RCC 7860 (cell line): ENCODE results near the gene KTN1.

Experiments
- DNase-seq: peaks from one replicate; pipeline ENCODE4 v3.0.0-alpha.2; 2015; ENCODE audit warnings: low spot score
- FAIRE-seq: peaks from 2 replicates; lab custom pipeline; 2012; peaks lifted over from hg19 to GRCh38; lab: Jason Lieb, UNC

Gene KTN1, protein sequence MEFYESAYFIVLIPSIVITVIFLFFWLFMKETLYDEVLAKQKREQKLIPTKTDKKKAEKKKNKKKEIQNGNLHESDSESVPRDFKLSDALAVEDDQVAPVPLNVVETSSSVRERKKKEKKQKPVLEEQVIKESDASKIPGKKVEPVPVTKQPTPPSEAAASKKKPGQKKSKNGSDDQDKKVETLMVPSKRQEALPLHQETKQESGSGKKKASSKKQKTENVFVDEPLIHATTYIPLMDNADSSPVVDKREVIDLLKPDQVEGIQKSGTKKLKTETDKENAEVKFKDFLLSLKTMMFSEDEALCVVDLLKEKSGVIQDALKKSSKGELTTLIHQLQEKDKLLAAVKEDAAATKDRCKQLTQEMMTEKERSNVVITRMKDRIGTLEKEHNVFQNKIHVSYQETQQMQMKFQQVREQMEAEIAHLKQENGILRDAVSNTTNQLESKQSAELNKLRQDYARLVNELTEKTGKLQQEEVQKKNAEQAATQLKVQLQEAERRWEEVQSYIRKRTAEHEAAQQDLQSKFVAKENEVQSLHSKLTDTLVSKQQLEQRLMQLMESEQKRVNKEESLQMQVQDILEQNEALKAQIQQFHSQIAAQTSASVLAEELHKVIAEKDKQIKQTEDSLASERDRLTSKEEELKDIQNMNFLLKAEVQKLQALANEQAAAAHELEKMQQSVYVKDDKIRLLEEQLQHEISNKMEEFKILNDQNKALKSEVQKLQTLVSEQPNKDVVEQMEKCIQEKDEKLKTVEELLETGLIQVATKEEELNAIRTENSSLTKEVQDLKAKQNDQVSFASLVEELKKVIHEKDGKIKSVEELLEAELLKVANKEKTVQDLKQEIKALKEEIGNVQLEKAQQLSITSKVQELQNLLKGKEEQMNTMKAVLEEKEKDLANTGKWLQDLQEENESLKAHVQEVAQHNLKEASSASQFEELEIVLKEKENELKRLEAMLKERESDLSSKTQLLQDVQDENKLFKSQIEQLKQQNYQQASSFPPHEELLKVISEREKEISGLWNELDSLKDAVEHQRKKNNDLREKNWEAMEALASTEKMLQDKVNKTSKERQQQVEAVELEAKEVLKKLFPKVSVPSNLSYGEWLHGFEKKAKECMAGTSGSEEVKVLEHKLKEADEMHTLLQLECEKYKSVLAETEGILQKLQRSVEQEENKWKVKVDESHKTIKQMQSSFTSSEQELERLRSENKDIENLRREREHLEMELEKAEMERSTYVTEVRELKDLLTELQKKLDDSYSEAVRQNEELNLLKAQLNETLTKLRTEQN (N-terminal part only)

DNA sequence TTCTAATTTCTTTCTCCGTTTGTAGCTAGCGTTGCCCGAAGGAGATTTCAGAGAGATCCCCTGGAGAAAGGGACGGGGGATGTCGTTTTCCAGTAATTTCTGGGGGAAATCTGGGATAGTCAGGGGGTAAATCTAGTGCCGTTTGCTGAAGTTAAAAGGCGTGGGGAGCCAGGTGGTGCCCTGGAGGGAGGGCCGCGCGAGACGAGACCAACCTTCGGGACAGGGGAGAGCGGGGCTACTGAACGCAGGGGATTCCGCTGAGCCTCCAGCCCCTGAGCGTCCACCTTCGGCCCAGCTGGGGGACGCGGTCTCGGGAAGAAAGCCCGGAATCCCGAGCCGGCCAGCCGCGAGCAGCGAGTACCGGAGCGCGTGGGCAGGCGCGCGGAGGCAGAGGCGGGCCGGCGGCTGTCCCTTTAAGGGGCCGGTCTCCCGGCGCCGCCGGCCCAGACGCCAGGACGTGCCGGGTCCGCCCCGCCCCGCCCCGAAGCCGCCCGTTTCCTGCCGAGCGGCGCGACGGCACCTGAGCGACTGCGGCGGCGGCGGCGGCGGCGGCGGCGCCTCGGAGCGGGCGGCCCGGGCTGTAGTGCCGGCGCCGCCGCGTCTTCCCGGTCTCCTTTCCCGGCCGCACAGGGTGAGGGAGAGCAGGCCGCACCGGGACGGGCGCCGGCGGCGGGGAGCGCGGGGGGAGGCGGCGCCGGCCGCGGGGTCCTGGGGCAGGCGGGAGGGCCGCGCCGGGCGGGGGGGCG, at the start of gene KTN1:
KTN1 (plus strand) TSS at position 484 of the 746 bp plus-strand sequence. CDS start 31,842 bp downstream, outside the sequence.
- FAIRE-seq (no peak), DNase-seq (peak; percentile 35)

DNA sequence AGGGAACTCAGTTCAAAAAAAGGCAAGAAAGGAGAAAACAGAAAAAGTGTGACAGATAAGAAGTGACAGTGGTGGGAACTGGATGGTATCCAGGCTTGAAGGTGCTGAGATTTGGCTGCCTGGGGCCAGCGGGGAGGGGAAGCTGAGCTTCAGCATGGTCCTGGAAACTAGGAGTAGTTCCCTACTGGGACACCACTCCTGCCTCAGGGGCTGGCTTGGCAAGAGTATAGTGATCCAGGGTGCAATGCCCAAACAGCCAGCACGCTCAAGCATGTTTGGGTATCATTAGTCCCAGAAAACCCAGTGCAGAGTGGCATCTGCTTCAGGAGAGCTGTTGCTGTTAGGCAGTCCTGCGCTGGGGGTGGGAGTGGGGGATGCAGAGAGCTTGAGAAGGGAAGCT, 49.5 kb upstream of the KTN1 start:
- DNase-seq, result no peak
- no peak for FAIRE-seq

DNA sequence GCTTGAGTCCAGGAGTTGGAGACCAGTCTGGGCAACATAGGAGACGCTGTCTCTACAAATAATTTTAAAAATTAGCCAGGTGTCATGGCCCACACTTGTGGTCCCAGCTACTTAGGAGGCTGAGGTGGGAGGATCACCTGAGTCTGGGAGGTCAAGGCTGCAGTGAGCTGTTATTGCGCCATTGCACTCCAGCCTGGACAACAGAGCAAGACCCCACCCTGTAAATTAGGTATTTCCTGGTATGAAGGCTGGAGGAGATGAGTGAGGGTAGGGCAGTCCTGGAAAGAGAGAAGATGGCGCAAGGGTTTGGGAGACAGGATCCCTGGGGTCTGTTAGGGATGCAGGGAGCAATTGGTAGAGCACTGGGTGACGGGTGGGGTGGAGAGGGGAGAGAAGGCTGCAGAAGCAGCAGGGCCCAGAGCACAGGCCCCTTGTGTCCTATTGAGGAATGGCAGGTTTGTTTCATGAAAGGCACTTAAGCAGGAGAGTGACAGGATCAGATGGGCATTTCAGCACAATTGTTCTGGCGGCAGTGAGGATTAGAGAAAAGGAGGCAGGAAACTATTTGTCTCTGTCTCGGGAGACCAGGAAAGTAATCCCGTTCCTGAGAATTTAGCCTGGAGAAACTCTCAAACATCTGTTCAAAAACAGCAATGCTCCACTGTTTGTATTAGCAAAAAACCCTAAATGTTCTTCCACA, 47.2 kb upstream of the KTN1 start:
- FAIRE-seq (no peak), DNase-seq (no peak)

DNA sequence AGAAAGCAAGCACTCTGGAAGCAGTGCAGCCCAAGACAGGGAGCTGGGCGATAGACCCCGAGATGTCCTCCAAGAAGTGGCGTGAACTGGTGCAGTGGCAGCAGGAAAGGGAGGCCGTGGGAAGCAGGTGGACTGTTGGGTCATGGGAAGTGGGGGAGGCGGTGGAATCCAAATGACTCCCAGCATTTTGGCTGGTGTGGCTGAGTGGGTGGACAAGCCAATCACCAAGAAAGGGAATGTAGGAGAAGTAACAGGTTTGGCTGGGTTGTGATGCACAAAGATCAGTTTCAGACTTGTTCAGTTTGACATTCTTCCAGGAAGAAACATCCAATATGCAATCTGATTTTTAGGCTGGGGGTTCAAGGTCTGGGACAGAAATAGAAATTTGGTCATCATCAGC, 46.0 kb upstream of the KTN1 start:
- FAIRE-seq (no peak), DNase-seq (no peak)

DNA sequence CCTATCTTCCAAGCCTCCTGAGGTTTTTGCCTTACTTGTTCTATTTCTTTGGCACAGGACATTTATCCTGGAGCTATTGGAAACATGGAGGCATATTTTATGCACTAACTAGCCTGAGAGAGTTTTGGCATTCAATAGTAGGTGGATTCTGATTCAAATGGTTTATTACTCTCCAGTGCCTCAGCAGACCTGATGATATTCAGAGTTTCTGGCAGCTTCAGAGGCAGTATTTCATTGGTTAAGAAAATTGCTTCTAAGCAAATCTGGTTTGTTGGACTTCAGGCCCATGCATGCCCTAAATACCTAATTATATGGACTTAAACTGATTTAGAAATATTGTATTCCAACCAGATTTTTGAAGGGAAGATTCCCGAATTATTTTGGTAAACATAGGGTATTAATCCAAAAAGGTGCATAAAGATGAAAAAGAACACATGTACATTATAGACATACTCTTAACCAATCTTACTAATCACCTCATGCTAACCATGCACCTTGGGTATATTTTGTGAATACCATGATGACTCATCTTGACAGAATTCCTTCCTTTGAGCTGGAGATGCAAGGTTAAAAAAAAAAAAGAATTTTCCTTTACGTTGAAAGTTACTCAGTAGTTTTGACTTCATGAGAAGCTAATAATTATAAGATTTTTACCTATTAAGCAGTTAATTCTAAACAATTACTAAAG, 44.3 kb upstream of the KTN1 start:
- peak; percentile 10 for FAIRE-seq
- DNase-seq, result peak; percentile 8

DNA sequence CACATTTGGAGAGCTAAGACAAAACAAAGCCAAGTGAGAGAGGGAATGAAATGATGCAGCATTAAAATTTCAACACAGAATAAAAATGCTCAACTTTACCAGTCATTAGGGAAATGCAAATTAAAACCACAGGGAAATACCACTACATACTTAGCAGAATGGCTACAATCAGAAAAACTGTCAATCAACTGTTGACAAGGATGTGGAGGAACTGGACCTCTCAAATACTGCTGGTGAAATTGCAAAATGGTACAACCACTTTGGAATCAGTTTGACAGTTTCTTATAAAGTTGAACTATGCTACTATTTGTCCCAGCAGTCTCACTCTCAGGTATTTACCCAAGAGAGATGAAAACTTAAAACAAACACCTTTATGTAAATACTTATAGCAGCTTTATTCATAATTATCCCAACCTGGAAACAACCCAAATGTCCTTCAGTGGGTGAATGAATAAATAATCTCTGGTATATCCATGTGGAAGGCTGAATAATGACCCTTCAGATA, 43.8 kb upstream of the KTN1 start:
- DNase-seq (no peak), FAIRE-seq (no peak)

DNA sequence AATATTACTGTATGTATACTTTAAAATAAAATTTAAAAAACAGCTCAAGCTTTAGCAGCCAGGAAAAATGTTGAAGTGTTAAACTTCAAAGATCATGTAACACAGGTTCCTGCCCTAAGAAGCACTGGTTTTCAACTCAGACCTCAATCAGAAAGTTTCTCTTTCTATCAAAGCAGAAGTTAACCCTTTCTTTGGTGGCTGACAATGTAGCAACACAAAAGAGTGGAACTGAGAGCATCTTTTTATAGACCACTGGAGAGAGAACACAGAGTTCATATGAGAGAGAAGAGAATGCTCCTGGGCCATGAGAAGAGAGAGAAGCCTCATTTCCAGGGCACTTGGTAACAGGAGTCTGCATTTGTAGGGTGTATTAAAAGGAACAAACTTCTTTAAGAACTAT, 42.2 kb upstream of the KTN1 start:
- no peak for FAIRE-seq
- no peak for DNase-seq

DNA sequence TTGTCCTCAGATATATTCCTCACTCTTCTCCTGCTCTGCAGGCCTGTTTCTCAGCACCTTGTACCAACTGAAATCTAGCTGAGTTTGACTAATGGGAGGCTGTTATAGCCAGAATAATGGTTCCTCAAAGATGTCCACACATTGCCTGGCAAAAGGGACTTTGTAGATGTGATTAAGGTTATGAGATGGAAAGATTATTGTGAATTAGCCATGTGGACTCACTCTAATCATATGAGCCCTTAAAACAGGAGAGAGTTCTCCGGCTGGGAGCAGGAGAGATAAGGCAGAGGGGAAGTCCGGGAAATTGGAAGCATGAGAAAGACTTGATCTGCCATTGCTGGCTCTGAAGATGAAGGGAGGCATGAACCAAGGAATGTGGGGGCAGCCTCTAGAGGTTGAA, 40.0 kb upstream of the KTN1 start:
- no peak for FAIRE-seq
- no peak for DNase-seq

DNA sequence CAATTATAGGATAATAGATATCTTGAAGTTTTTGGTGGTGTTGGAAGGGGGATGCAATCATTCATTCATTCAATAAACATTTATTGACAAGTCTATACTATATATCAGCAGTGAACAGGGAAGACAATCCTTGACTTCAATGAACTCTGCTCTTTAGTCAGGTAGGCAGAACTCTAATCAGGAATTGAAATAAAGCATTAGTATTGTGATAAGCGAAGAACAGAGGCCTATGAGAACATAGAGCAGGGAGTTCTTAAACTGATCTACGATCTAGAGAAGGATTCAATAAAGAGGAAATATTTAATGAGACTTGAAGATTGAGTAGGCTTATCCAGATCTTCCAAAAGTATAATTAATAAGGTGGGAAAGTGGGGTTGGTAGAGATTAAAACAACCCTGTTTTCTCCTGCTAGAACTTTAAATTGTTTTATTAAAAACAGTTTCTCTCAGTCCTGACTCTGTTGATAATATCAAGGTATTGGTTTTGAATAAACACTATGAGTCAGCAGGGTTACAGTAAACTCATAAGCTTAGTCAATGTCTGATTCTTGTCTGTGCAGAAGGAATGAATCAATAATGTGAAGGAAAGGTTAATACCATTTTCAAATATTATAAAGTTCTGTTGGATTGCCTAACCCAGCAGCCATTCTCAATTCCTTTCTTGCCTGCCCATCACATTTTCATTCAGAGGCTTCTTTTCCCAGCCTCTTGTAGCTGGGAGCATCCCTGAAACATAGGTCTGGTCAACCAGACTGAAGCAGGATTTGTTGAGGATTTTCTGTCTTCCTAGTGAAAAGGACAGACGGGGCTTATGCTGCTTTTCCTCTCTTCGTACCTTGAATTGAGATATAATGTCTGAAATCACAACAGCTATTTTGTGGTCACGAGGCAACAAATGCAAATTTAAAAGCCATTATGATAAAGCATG, 38.9 kb upstream of the KTN1 start:
- FAIRE-seq, result no peak
- DNase-seq, result no peak

DNA sequence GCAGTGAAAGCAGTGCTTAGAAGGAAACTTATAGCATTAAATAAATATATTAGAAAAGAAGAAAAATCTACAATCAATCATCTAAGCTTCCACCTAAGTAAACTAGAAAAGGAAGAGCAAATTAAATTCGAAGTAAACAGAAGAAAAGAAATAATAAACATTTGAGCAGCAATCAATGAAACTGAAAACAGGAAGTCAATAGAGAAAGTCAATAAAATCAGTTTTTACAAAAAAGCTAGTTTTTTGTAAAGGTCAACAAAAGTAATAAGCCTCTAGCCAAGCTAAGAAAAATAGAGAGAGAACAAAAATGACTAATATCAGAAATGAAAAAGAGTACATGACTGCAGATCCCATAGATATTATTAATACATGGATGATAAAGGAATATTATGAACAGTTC, 34.2 kb upstream of the KTN1 start:
- no peak for DNase-seq
- no peak for FAIRE-seq

DNA sequence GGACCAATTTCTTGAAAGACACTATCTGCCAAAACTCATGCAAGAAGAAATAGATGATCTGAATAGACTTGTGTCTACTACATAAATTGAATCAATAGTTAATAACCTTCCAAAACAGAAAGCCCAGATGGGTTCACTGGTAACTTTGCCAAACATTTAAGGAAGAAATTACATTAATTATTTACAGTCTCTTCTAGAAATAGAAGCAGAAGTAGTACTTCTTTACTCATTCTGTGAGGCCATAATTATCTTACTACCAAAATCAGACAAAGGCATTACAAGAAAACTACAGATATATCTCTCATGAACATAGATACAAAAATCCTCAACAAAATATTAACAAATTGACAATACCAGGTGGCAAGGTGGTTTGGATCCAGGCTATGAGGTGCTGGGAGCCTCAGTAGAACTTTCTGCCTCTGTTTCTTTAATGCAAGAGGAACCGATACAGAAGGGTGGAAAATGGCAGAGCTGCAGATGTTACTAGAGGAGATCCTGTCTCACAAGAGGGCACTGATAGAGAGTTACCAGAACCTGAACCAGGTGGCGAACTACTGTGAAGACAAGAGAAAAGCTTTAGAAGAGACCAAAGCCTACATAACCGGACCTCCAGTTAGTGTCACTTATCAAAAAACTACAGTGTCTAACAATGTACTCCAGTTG, 33.7 kb upstream of the KTN1 start:
- DNase-seq (no peak), FAIRE-seq (no peak)

DNA sequence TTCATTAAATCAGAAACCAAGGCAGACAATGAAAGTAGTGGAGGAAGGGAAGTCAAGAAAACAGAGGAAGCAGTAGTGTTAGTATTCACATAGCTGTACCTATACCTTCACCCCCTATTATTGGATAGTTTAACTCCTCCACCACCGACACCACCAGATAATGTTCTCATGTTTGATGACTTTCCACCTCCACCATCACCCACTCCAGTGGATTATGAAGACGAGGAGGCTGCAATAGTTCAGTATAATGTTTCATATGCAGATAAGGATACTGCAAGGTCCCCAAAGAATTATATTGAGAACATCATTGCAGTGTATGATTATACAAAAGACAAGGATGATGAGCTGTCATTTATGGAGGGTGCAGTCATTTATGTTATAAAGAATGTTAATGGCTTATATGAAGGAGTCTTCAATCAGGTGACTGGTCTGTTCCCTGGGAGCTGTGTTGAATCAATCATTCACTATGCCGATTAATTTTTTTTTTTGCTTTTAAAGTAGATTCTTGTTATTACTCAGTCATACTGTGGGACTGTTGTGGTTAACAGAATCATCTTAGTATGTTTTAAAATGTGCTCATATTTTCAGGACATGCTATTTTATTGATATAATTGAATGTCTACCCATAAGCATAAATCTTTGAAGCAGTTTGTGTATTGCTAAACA, 32.2 kb upstream of the KTN1 start:
- FAIRE-seq, result no peak
- DNase-seq, result no peak

DNA sequence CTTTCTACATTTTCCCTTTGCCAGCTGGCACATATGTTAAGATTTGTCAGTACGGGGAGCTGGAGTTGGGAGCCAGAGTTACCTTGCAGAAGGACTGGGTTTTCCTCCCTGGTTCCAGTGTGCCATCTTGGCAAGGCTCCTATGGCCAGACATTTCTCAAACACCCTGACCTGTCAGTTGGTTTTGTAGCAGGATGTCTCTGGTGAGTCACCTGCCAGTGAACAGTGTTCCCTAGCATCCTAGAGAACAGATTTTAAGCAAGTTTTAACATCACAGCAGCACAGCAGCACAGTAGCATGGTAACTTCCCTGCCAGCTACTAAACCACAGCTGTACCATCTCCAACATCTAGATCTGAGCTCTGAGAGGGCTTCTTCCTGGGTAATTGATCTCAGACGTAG, 26.2 kb upstream of the KTN1 start:
- no peak for FAIRE-seq
- DNase-seq, result no peak

DNA sequence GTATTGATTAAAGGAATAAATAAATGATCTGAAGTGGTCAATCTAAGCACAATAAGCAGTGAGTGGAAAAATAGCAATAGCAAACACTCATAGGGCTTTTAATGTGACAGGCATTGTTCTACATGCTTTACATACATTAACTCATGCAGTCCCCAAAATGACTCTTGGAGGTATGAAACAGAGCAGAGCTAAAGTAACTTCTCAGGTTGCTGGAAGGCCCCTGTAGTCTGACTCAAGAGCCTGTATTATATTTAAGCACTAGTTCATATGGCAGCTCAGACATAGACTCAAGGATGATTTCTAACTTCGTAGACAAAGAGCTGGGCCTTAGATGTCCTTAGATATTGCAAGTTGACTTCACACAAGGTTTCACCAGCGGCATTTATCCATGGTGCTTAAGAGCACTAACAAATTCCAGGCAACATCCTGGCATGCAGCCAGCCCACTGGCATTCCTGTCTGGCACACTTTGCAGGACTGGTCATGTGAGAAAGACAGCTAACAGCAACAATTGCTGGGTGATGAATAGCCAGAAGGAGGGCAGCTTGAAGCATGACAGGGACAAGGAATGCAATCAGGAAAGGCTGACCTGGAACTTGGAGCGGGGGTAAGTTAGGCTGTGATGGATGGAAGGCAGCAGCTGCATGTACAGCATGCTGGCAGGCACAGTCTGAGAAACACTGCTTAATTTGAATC, 22.9 kb upstream of the KTN1 start:
- peak; percentile 88 for FAIRE-seq
- peak; percentile 90 for DNase-seq

DNA sequence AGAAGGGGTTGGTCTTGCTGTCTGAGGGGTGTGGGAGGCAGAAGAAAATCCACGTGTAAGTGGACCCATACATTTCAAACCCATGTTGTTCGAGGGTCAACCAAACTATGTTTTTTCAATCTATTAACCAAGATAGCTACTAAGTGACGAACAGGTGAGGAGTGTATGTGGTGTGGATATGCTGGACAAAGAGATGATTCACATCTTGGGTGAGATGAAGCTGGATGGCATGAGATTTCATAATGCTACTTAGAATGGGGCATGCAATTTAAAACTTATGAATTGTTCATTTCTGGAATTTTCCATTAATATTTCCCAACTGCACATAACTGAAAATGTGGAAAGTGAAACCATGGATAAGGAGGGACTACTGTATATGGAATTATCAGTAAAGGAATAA, 17.9 kb upstream of the KTN1 start:
- no peak for FAIRE-seq
- no peak for DNase-seq

DNA sequence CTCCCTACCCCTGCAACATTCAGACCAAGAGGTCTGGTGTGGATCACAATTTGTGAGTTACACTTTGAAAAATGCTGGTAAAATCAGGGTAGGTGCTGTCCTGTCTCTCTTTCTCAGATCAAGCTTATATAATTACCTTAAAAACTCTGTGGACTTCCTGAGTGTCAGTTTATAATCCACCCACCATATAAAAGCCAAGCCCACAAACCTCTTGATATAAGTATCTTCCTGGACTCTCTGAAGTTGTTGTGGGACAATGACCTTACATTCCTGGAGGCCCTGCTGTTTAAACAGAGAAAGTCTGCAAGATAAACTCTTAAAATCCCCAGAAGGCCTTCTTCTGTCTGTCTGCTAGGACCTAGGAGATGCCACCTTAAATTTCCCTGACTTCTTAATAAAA, 11.4 kb upstream of the KTN1 start:
- no peak for DNase-seq
- no peak for FAIRE-seq
